Measurements from ENCODE around the gene CYGB.
A peak's percentile ranks its signal among the peaks of the same experiment; 100 is the strongest.

Gene CYGB

GRCh38 chr17:76537578-76538280, at the start of gene CYGB:
CYGB (minus strand) TSS chr17:76537709; CDS start chr17:76537542, 167 bp downstream.
- Histone ChIP-seq H3K27me3 (ENCODE audit: control insufficient read depth in 2 of 2, insufficient read depth in 2 of 2, low read length in 2 of 2) (peaks cover 20 to 21% of the 10 kb centered on the region in 2 donors), H3K27ac (ENCODE audit: low read depth in 2 of 2, low read length in 2 of 2) (peak within 1 kb of the TSS; percentile 48 to 49), H3K4me1 (ENCODE audit: control insufficient read depth in 2 of 2, insufficient read depth in 2 of 2, low read length in 2 of 2) (peaks cover 14 to 16% of the 10 kb centered on the region in 2 donors), H3K9ac (ENCODE audit: low read depth in 1 of 2, low read length in 2 of 2) (peak within 1 kb of the TSS; percentile 47 to 64), H3K36me3 (ENCODE audit: control insufficient read depth in 2 of 2, insufficient read depth in 2 of 2, low read length in 2 of 2) (no peaks in the 10 kb centered on the region), H3K9me3 (ENCODE audit: control insufficient read depth in 2 of 2, low read length in 2 of 2) (no peaks in the 10 kb centered on the region), H3K4me3 (ENCODE audit: low read length in 2 of 2) (peak within 1 kb of the TSS; percentile 40 to 52)

- H3K4me3 ChIP-seq (ENCODE audit: low read length in 2 of 2) = no peak overlapping the region
- no peak overlapping the region for H3K27ac ChIP-seq (ENCODE audit: low read depth in 2 of 2, low read length in 2 of 2)
- no peak overlapping the region for H3K9ac ChIP-seq (ENCODE audit: low read depth in 1 of 2, low read length in 2 of 2)
Measured at GRCh38 chr17:76586741-76587487, 49.4 kb upstream of the CYGB start.

GRCh38 chr17:76585649-76586593, 48.4 kb upstream of the CYGB start, which contains the start of gene ST6GALNAC2:
ST6GALNAC2 (minus strand) TSS chr17:76585860; CDS start chr17:76585808, 52 bp downstream.
- Histone ChIP-seq H3K4me1 (ENCODE audit: control insufficient read depth in 2 of 2, insufficient read depth in 2 of 2, low read length in 2 of 2) (peaks cover 3 to 11% of the 10 kb centered on the region in 2 donors), H3K36me3 (ENCODE audit: control insufficient read depth in 2 of 2, insufficient read depth in 2 of 2, low read length in 2 of 2) (no peaks in the 10 kb centered on the region), H3K4me3 (ENCODE audit: low read length in 2 of 2) (peak within 1 kb of the TSS; percentile 70 to 71), H3K9me3 (ENCODE audit: control insufficient read depth in 2 of 2, low read length in 2 of 2) (no peaks in the 10 kb centered on the region), H3K27ac (ENCODE audit: low read depth in 2 of 2, low read length in 2 of 2) (peak within 1 kb of the TSS; percentile 23 to 34), H3K27me3 (ENCODE audit: control insufficient read depth in 2 of 2, insufficient read depth in 2 of 2, low read length in 2 of 2) (peaks cover 20 to 29% of the 10 kb centered on the region in 2 donors), H3K9ac (ENCODE audit: low read depth in 1 of 2, low read length in 2 of 2) (peak within 1 kb of the TSS; percentile 32 to 59)

More at GRCh38 chr17:76586741-76587487, 49.4 kb upstream of the CYGB start:
- H3K36me3 ChIP-seq (ENCODE audit: control insufficient read depth in 2 of 2, insufficient read depth in 2 of 2, low read length in 2 of 2) = no peaks in the 10 kb centered on the region
- peaks cover 20 to 29% of the 10 kb centered on the region in 2 donors for H3K27me3 ChIP-seq (ENCODE audit: control insufficient read depth in 2 of 2, insufficient read depth in 2 of 2, low read length in 2 of 2)
- H3K9me3 ChIP-seq (ENCODE audit: control insufficient read depth in 2 of 2, low read length in 2 of 2) = no peaks in the 10 kb centered on the region
- peaks cover 3 to 11% of the 10 kb centered on the region in 2 donors for H3K4me1 ChIP-seq (ENCODE audit: control insufficient read depth in 2 of 2, insufficient read depth in 2 of 2, low read length in 2 of 2)

- H3K27ac ChIP-seq (ENCODE audit: low read depth in 2 of 2, low read length in 2 of 2) = peak overlapping the region; percentile 23 to 34
Measured at GRCh38 chr17:76585033-76585648, 47.6 kb upstream of the CYGB start.

GRCh38 chr17:76584427-76585032, 47.0 kb upstream of the CYGB start:
- Histone ChIP-seq H3K27ac (ENCODE audit: low read depth in 2 of 2, low read length in 2 of 2) (no peak overlapping the region), H3K27me3 (ENCODE audit: control insufficient read depth in 2 of 2, insufficient read depth in 2 of 2, low read length in 2 of 2) (peaks cover 18 to 29% of the 10 kb centered on the region in 2 donors), H3K9ac (ENCODE audit: low read depth in 1 of 2, low read length in 2 of 2) (peak overlapping the region; percentile 24 to 59), H3K4me1 (ENCODE audit: control insufficient read depth in 2 of 2, insufficient read depth in 2 of 2, low read length in 2 of 2) (peaks cover 3 to 11% of the 10 kb centered on the region in 2 donors), H3K4me3 (ENCODE audit: low read length in 2 of 2) (peak overlapping the region; percentile 70 to 71), H3K36me3 (ENCODE audit: control insufficient read depth in 2 of 2, insufficient read depth in 2 of 2, low read length in 2 of 2) (no peaks in the 10 kb centered on the region), H3K9me3 (ENCODE audit: control insufficient read depth in 2 of 2, low read length in 2 of 2) (no peaks in the 10 kb centered on the region)

More at GRCh38 chr17:76585033-76585648, 47.6 kb upstream of the CYGB start:
- Histone ChIP-seq H3K4me1 (ENCODE audit: control insufficient read depth in 2 of 2, insufficient read depth in 2 of 2, low read length in 2 of 2) (peaks cover 3 to 11% of the 10 kb centered on the region in 2 donors), H3K27me3 (ENCODE audit: control insufficient read depth in 2 of 2, insufficient read depth in 2 of 2, low read length in 2 of 2) (peaks cover 20 to 29% of the 10 kb centered on the region in 2 donors), H3K9me3 (ENCODE audit: control insufficient read depth in 2 of 2, low read length in 2 of 2) (no peaks in the 10 kb centered on the region), H3K36me3 (ENCODE audit: control insufficient read depth in 2 of 2, insufficient read depth in 2 of 2, low read length in 2 of 2) (no peaks in the 10 kb centered on the region), H3K4me3 (ENCODE audit: low read length in 2 of 2) (peak overlapping the region; percentile 70 to 71), H3K9ac (ENCODE audit: low read depth in 1 of 2, low read length in 2 of 2) (peak overlapping the region; percentile 32 to 59)

GRCh38 chr17:76582660-76583059, 45.2 kb upstream of the CYGB start:
- Histone ChIP-seq H3K9me3 (ENCODE audit: control insufficient read depth in 2 of 2, low read length in 2 of 2) (no peaks in the 10 kb centered on the region), H3K27me3 (ENCODE audit: control insufficient read depth in 2 of 2, insufficient read depth in 2 of 2, low read length in 2 of 2) (peaks cover 13 to 19% of the 10 kb centered on the region in 2 donors), H3K4me1 (ENCODE audit: control insufficient read depth in 2 of 2, insufficient read depth in 2 of 2, low read length in 2 of 2) (peaks cover 11% of the 10 kb centered on the region in 2 donors), H3K36me3 (ENCODE audit: control insufficient read depth in 2 of 2, insufficient read depth in 2 of 2, low read length in 2 of 2) (no peaks in the 10 kb centered on the region), H3K27ac (ENCODE audit: low read depth in 2 of 2, low read length in 2 of 2) (no peak overlapping the region), H3K9ac (ENCODE audit: low read depth in 1 of 2, low read length in 2 of 2) (no peak overlapping the region), H3K4me3 (ENCODE audit: low read length in 2 of 2) (no peak overlapping the region)

GRCh38 chr17:76581515-76581914, 44.0 kb upstream of the CYGB start:
- H3K4me1 ChIP-seq (ENCODE audit: control insufficient read depth in 2 of 2, insufficient read depth in 2 of 2, low read length in 2 of 2) = peaks cover 11% of the 10 kb centered on the region in 2 donors

GRCh38 chr17:76579281-76579680, 41.8 kb upstream of the CYGB start:
- Histone ChIP-seq H3K27me3 (ENCODE audit: control insufficient read depth in 2 of 2, insufficient read depth in 2 of 2, low read length in 2 of 2) (peaks cover 0 to 2% of the 10 kb centered on the region in 2 donors), H3K4me1 (ENCODE audit: control insufficient read depth in 2 of 2, insufficient read depth in 2 of 2, low read length in 2 of 2) (peaks cover 0 to 7% of the 10 kb centered on the region in 2 donors), H3K9me3 (ENCODE audit: control insufficient read depth in 2 of 2, low read length in 2 of 2) (no peaks in the 10 kb centered on the region), H3K9ac (ENCODE audit: low read depth in 1 of 2, low read length in 2 of 2) (no peak overlapping the region), H3K27ac (ENCODE audit: low read depth in 2 of 2, low read length in 2 of 2) (no peak overlapping the region), H3K36me3 (ENCODE audit: control insufficient read depth in 2 of 2, insufficient read depth in 2 of 2, low read length in 2 of 2) (no peaks in the 10 kb centered on the region), H3K4me3 (ENCODE audit: low read length in 2 of 2) (no peak overlapping the region)

More at GRCh38 chr17:76581515-76581914, 44.0 kb upstream of the CYGB start:
- no peak overlapping the region for H3K9ac ChIP-seq (ENCODE audit: low read depth in 1 of 2, low read length in 2 of 2)
- H3K4me3 ChIP-seq (ENCODE audit: low read length in 2 of 2) = no peak overlapping the region
- no peak overlapping the region for H3K27ac ChIP-seq (ENCODE audit: low read depth in 2 of 2, low read length in 2 of 2)
- no peaks in the 10 kb centered on the region for H3K9me3 ChIP-seq (ENCODE audit: control insufficient read depth in 2 of 2, low read length in 2 of 2)
- peaks cover 4 to 10% of the 10 kb centered on the region in 2 donors for H3K27me3 ChIP-seq (ENCODE audit: control insufficient read depth in 2 of 2, insufficient read depth in 2 of 2, low read length in 2 of 2)
- H3K36me3 ChIP-seq (ENCODE audit: control insufficient read depth in 2 of 2, insufficient read depth in 2 of 2, low read length in 2 of 2) = no peaks in the 10 kb centered on the region

- no peak overlapping the region for H3K4me3 ChIP-seq (ENCODE audit: low read length in 2 of 2)
- peaks cover 0 to 7% of the 10 kb centered on the region in 2 donors for H3K4me1 ChIP-seq (ENCODE audit: control insufficient read depth in 2 of 2, insufficient read depth in 2 of 2, low read length in 2 of 2)
- no peaks in the 10 kb centered on the region for H3K9me3 ChIP-seq (ENCODE audit: control insufficient read depth in 2 of 2, low read length in 2 of 2)
- peak overlapping the region in 1 of 2 donors; percentile 22 for H3K9ac ChIP-seq (ENCODE audit: low read depth in 1 of 2, low read length in 2 of 2)
- no peaks in the 10 kb centered on the region for H3K36me3 ChIP-seq (ENCODE audit: control insufficient read depth in 2 of 2, insufficient read depth in 2 of 2, low read length in 2 of 2)
- no peaks in the 10 kb centered on the region for H3K27me3 ChIP-seq (ENCODE audit: control insufficient read depth in 2 of 2, insufficient read depth in 2 of 2, low read length in 2 of 2)
- H3K27ac ChIP-seq (ENCODE audit: low read depth in 2 of 2, low read length in 2 of 2) = peak overlapping the region in 1 of 2 donors; percentile 45
Measured at GRCh38 chr17:76578376-76578775, 40.9 kb upstream of the CYGB start.
